ENCODE measurements around the gene ZNF578. TPM values are rescaled to one million over a fixed set of nuclear protein-coding genes. Genes with fewer than 3 reads are reported as not detected.

Gene ZNF578
- total and polyA plus RNA-seq, 2 donors (not counting 3 experiments of a cell fraction or from before 2014, with no cell fraction given), result 0.46 to 1.00 TPM

GRCh38 chr19:52527956-52528351 is 74.6 kb downstream of the ZNF578 start:
- no peaks in the 10 kb centered on the region for H3K36me3 ChIP-seq (ENCODE audit: control insufficient read depth in 2 of 2, extremely low read depth in 1 of 2, insufficient read depth in 2 of 2, low read length in 2 of 2)
- H2AFZ ChIP-seq (ENCODE audit: low read depth, low read length), result peak overlapping the region; percentile 95
- H3K27ac ChIP-seq (ENCODE audit: insufficient read depth, low read depth, low read length), result peak overlapping the region; percentile 78
- H3K27me3 ChIP-seq (ENCODE audit: control insufficient read depth in 2 of 2, insufficient read depth in 2 of 2, low read length in 2 of 2), result no peaks in the 10 kb centered on the region
- H4K20me1 ChIP-seq (replicated peaks; ENCODE audit: control insufficient read depth, extremely low read depth, insufficient read depth, low read length), result no peaks in the 10 kb centered on the region
- TF ChIP-seq CTCF (IDR thresholded peaks at IDR 0.05; ENCODE audit: extremely low read depth in 1 of 2, insufficient read depth in 1 of 2, low read depth in 1 of 2, low read length in 2 of 2), result no peak
- no peak for TF ChIP-seq EZH2 (IDR thresholded peaks at IDR 0.05; ENCODE audit: borderline replicate concordance, low read depth, low read length, severe bottlenecking)
- no peak for TF ChIP-seq POLR2A (IDR thresholded peaks at IDR 0.05; ENCODE audit: low read depth, low read length)
- TF ChIP-seq MYC (IDR thresholded peaks at IDR 0.05; ENCODE audit: low read depth, low read length), result no peak
- no peak for TF ChIP-seq JUN (IDR thresholded peaks at IDR 0.05; ENCODE audit: borderline replicate concordance, insufficient read depth, insufficient read length, low read depth)
- TF ChIP-seq, protein P1, sequence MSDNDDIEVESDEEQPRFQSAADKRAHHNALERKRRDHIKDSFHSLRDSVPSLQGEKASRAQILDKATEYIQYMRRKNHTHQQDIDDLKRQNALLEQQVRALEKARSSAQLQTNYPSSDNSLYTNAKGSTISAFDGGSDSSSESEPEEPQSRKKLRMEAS (IDR thresholded peaks at IDR 0.05; ENCODE audit: insufficient read depth, insufficient read length), result no peak
- no peak for TF ChIP-seq FOS (IDR thresholded peaks at IDR 0.05; ENCODE audit: borderline replicate concordance, insufficient read depth, low read length)
- no peak for TF ChIP-seq GATA2 (IDR thresholded peaks at IDR 0.05; ENCODE audit: insufficient read depth, insufficient read length, low read depth, low read length)
- TF ChIP-seq POLR2AphosphoS5 (IDR thresholded peaks at IDR 0.05; ENCODE audit: insufficient read depth, low read depth, low read length), result no peak
- H3K4me2 ChIP-seq (ENCODE audit: insufficient read depth, low read length), result peak overlapping the region; percentile 74
- peaks cover 8% of the 10 kb centered on the region for H3K79me2 ChIP-seq (ENCODE audit: control insufficient read depth, insufficient read depth, low read length)
- H3K9ac ChIP-seq (replicated peaks; ENCODE audit: extremely low read depth, insufficient read depth, low read length), result peak overlapping the region; percentile 86
- H3K9me1 ChIP-seq (replicated peaks; ENCODE audit: control insufficient read depth, extremely low read depth, insufficient read depth, low read length), result no peaks in the 10 kb centered on the region
- peaks cover 3% of the 10 kb centered on the region for H3K4me1 ChIP-seq (ENCODE audit: control insufficient read depth, extremely low read depth, insufficient read depth, low read length)
- TSS peak; percentile 94 for BruUV-seq (replicated peaks)
- H3K4me3 ChIP-seq (replicated peaks in 1 of 3; ENCODE audit: insufficient read depth in 1 of 3, low read depth in 1 of 3, low read length in 3 of 3), result peak overlapping the region; percentile 70 to 86 (median 83)
- FAIRE-seq, result no peak
- POLR2A ChIA-PET, result no interaction called here
- CTCF ChIA-PET, result no interaction called here
- DNase-seq (ENCODE audit: low read depth, low spot score), result no peak
- dilution Hi-C loops (cut with MboI; ENCODE audit: extremely low pct_ligation_motif_present, low sequenced_read_pairs), result no loop called here
- intact Hi-C loops (cut with micrococcal nuclease), result loop anchor here (1.0 to 5.0 kb wide), 7 partner anchors 7 to 464 kb away; partner anchors contain the start of genes ZNF480, ZNF616, ZNF701 and ZNF83
- no peaks in the 10 kb centered on the region for H3K9me3 ChIP-seq (replicated peaks; ENCODE audit: control insufficient read depth, insufficient read depth, low read length)
